Measurements from ENCODE around the gene INPP5D.
"Not testable (repeated sequence)": the region's sequence is repeated elsewhere in the genome, so short reads cannot be mapped to it uniquely, and the experiment has no call there.

The INPP5D gene

DNA sequence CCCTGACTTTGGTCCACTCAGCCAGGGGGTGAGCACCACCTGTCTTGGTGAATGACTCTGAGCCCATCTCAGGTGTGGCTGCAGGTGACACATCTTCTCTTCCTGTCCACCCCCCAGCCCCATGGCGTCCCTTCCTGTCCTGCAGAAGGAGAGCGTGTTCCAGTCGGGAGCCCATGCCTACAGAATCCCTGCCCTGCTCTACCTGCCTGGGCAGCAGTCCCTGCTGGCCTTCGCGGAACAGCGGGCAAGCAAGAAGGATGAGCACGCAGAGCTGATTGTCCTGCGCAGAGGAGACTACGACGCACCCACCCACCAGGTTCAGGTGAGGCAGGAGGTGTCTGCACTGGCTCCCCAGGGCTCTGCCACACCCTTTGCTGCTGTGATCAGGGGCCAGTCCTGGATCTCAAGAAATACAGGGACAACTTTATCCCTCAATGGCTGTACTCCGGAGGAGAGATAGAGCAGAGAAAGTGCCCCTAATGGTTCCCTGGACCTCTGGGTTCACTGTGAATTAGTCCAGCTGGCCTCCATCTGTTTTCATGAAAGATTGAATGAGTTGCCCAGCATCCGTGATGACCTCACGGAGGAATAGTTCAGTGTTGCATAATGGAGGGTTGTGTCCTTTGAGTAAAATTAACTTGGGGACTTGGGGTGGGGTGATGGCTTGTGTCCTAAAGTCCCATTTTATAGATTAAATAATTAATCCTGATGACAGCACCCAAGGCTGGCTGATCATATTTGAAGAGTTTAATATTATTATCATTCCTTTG is 27.4 kb upstream of the INPP5D start, which contains the start of gene NEU2:
NEU2 (plus strand) TSS at position 122 of the 770 bp plus-strand sequence; CDS start at position 122, 0 bp downstream.
- peak; percentile 31 for DNase-seq (ENCODE audit: low read depth)

DNA sequence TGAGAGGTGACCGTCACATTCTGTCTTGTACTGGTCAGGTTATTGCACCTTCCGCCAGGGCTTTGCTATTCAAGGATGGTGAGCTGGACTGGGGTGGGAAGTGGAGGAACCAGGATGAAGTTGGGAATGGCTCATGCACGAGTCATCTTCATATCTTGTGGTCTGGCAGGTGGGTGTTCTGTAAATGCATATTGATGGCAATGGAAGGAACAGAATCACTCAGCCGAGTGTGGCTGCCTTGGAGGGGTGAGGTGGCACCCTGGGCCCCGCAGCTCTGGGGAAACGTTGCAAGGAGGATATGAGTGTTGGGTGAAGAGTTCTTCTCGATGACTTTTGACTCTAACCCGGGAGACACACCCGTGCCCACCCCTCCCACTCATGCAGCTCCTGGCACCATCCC is 26.5 kb upstream of the INPP5D start:
- no peak for DNase-seq (ENCODE audit: low read depth)

DNA sequence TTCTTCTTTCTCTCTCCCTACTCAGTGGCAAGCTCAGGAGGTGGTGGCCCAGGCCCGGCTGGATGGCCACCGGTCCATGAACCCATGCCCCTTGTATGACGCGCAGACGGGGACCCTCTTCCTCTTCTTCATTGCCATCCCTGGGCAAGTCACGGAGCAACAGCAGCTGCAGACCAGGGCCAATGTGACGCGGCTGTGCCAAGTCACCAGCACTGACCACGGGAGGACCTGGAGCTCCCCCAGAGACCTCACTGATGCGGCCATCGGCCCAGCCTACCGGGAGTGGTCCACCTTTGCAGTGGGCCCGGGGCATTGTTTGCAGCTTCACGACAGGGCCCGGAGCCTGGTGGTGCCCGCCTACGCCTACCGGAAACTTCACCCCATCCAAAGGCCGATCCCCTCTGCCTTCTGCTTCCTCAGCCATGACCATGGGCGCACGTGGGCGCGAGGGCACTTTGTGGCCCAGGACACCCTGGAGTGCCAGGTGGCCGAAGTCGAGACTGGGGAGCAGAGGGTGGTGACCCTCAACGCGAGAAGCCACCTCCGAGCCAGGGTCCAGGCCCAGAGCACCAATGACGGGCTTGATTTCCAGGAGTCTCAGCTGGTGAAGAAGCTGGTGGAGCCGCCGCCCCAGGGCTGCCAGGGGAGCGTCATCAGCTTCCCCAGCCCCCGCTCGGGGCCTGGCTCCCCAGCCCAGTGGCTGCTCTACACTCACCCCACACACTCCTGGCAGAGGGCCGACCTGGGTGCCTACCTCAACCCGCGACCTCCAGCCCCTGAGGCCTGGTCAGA is 25.9 kb upstream of the INPP5D start:
- DNase-seq (ENCODE audit: low read depth) = no peak

DNA sequence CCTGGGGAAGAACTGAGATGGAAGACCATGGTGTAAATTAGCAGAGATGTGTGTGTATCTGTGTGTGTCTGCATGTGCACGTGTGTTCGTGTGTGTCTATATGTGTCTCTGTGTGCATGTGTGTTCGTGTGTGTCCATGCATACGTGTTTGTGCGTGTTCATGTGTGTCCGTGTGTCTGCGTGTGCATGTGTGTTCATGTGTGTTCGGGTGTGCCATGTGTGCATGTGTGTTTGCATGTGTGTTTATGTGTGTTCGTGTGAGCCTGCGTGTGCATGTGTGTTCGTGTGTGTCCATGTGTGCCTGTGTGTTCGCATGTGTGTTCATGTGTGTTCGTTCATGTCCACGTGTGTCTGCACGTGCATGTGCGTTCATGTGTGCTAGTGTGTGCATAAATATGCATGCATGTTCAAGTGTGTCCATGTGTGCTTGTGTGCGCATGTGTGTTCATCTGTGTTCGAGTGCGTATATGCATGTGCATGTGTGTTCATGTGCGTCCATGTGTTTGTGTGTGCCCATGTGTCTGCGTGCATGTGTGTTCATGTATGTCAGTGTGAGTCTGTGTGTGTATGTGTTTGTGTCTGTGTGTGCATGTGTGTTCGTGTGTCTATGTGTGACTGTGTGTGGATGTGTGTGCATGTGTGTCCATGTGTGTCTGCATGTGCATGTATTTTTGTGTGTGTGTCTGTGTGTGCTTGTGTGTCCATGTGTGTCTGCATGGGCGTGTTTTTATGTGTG is 24.5 kb upstream of the INPP5D start:
- no peak for DNase-seq (ENCODE audit: low read depth)

DNA sequence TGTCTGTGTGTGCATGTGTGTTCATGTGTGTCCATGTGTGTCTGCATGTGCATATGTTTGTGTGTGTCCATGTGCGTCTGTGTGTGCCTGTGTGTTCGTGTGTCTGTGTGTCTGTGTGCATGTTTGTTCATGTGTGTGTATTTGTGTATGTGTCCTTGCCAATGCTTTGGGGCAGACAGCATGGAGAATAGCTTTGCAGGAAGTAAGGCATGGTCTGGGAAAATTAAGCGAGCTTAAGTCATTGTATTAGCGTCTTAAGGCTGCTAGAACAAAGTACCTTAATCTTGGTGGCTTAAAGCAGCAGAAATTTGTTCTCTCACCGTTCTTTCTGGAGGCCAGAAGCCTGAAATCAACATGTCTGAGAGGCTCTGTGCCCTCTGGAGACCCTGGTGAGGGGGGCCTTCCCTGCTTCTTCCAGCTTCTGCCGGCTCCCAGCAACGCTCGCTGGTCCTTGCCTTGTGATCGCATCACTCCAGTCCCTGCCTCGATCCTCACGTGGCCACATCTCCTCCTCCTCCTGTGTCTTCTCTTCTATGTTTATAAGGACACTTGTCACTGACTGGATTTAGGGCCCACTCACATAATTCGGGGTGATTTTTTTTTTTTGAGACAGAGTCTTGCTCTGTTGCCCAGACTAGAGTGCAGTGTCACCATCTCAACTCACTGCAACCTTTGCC is 23.8 kb upstream of the INPP5D start:
- no peak for DNase-seq (ENCODE audit: low read depth)

DNA sequence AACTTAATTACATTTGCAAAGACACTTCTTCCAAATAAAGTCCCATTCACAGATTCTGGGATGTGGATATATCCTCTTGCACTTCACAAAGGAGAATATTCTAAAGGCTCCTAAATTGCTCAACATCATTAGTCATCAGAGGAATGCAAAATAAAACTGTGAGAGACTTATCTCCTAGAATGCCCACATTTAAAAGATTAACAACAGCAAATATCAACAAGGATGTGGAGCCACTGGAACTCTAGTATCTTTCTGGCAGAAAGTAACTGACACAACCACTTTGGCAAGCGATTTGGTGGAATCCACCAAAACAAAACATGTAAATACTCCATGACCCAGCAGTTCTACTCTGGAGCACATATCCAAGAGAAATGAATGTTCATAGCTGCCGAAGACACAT is 23.1 kb upstream of the INPP5D start:
- peak; percentile 41 for DNase-seq (ENCODE audit: low read depth)

DNA sequence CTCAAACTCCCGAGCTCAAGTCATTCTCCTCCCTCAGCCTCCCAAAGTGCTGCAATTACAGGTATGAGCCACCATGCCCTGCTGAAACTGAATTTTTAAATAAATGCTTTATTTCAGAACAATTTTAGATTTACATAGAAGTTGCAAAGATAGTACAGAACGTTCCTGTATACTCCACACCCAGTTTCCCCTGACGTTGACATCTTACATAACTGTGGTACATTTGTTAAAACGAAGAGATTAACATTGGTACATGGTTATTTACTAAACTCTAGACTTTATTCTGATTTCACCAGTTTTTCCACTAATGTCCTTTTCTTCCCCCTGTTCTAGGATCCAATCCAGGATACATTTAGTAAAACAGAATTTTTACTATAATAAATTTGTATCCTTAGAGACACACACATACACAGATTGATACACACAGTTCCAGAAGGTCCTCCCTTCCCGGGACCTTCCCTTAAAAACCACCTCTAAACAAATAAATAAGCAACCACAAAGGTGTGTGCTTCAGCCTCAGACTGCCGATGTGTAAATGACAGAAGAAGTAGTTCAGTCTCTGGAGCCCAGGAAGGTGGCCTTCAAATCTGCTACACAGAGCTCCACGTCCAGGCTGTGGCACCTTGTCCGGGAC is 20.8 kb upstream of the INPP5D start:
- no peak for DNase-seq (ENCODE audit: low read depth)

DNA sequence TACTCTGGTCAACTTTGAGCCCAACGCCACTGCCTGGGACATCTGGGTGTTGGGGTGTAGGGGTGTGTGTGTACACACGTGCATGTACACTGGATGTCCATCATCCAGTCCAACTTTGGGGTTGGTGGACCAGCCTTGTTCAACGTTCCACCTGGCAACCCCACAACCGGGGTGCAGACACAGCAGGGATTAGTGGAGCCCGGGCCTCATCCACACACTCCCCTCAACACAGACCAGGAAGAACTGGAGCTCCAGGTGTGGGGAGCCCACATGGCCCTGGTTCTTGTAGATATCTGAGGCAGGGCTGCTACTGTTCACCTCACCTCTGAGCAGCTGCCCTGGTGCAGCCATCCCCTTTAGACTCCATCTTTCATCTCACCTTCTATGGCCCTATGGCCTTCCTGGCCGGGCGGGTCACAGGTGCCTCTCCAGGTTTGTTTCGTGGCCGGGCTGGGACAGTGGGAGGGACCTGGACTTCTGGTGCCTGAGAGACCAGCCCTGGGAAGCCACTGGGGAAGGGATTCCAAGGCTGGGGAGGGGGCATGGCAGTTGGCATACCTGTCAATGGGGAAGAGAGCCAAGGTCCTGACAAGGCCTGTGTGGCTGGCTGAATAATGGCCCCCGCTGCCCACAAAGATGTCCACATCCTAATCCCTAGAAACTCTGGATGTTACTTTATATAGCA is 20.2 kb upstream of the INPP5D start:
- no peak for DNase-seq (ENCODE audit: low read depth)

DNA sequence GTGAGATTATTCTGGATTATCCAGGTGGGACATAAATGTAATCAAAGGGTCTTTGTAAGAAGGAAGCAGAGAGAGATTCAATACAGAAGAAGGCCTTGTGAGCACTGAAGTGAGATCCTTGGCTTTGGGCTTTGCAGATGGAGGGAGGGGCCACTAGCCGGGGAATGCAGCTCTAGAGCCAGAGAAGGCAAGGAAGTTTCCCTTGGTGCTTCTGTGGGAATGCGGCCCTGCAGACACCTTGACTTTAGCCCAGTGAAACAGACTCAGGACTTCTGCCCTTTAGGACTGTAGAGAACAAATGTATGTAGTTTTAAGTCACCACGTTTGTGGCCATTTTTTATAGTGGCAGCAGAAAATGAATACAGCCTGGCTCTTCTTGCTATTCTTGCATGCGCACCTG is 19.6 kb upstream of the INPP5D start:
- DNase-seq (ENCODE audit: low read depth) = no peak

DNA sequence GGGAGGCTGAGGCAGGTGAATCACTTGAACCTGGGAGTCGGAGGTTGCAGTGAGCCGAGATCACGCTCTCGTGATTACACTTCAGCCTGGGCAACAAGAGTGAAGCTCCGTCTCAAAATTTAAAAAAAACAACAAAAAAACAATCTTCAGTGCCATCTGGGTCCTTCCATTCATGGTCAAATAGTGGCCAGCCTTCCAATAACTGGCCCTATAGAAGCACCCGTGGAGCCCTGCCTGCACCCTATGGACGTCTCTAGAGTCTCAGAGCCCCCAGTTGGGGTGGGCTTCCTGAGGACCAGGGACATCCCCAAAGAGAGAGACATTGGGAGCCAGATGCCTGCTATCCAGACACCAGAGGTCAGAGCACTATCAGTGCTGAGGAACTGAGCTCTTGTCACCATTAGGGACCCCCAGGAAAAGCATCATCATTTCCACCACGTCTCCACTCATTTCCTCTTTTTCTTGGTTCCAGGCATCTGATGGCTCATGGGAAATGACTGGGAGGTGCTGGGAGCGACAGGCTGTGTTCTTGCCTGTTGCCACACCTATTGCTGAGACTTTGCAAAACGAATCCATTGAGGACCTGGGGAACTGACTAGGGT is 18.3 kb upstream of the INPP5D start:
- DNase-seq (ENCODE audit: low read depth) = no peak

DNA sequence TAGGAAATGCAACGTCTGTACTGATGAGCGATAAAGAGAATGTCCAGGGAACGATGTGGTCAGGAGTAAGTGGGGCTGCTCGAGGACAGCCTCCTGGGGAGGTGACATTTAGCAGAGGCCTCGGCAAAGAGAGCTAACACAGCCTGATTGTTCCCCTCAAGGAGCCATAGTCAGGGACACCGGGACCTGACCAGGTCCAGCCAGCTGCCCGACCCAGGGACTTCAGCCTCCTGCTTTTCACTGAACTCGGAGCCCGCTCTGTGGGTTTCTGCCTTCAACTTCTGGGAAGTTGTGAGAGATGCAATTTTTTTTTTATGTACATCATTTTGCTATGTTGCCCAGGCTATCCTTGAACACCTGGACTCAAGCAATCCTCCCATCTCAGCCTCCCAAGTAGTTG is 17.6 kb upstream of the INPP5D start:
- no peak for DNase-seq (ENCODE audit: low read depth)

DNA sequence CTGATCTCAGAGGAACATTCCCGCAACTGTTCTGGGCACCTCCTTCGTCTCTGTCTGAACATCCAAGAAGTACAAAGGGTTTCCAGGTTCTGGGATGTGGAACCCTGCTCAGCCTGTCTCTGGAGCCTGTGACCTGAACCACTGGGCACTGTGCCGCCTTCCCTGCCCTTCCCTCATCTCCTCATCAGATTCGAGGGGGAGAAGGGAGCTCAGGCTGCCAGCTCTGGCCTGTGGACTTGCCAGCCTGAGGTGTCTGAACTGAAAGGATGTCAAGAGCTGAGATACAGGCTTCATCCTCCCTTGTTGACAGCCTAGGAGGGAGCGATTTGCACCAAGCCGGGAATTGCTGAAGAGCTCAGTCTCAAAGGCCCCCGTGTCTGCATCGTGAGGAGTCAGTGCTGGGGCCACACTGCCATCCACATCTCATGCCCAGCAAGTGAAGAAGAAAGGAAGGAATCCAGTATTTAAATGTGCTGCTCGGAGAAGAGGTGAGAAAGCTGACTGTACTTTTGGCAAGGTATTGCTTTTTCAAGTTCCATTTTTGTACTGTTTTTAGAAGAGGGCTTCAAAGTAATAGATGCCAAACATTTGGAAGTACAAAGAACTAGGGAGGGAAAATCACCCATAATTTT is 15.1 kb upstream of the INPP5D start:
- no peak for DNase-seq (ENCODE audit: low read depth)

DNA sequence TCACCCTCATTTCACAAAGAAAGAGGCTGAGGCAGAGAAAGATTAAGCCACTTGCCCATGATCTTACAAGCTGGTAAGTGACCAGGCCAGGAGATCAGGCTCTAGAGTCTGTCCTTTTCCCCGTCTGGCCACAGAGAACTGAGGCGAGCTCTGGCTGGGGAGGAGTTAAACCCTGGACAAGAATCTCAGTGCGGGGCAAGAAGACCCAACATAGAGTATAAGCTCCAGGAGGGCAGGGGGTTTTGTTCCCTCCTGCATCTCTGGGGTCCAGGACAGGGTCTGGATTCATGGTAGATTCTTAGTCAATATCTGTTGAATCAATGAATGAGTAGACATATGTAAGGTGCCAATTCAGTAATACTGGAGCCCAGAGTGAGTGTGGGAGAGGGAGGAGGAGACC is 12.9 kb upstream of the INPP5D start:
- no peak for DNase-seq (ENCODE audit: low read depth)

DNA sequence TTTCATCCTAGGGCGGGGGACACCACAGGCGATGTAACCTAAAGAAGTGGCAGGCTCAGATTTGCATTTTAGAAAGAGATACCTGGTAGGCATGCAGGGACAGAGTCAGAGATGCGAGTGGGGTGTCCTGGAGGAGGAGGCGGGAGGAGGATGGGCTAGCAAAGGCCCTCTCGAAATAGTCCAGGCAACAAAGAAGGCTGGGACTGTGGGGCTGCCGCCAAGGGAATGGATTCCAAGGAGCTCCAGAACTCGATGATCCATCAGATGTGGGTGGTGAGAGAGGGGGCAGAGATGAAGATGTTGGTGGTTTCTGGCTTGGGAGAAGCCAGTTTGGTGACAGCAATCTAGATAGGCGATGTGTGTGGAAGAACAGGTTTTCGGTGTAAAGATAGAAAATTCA is 12.5 kb upstream of the INPP5D start:
- DNase-seq (ENCODE audit: low read depth) = no peak

DNA sequence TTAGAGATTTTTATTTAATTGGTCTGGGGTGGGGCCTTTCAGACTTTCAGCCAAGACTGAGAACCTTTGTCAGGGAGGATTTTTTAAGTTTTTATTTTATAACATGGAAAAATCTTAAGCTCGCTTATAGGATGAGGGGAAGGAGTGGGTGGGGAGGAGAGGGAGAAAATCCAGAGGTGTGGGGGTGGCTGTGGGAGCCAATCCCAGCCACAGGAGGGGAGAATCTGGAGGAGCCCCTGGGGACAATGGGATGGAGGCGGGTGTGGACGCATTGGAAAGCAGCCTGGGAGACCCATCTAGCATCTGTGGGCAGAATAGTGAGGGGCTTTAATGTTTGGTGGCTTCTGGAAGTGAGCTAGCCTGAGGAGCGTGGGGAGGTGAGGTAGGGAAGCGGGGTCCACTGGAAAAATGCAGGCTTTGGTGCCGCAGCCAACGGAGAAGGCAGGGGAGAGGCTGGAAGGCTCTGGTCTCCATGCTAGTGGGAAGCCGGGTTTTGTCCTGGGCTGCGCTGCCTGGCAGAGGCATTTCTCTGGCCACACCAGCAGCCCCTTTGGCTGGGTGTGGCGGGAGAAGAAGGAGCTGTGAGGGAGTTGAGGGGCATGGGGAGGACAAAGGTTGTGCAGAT is 11.5 kb upstream of the INPP5D start:
- DNase-seq (ENCODE audit: low read depth) = no peak

DNA sequence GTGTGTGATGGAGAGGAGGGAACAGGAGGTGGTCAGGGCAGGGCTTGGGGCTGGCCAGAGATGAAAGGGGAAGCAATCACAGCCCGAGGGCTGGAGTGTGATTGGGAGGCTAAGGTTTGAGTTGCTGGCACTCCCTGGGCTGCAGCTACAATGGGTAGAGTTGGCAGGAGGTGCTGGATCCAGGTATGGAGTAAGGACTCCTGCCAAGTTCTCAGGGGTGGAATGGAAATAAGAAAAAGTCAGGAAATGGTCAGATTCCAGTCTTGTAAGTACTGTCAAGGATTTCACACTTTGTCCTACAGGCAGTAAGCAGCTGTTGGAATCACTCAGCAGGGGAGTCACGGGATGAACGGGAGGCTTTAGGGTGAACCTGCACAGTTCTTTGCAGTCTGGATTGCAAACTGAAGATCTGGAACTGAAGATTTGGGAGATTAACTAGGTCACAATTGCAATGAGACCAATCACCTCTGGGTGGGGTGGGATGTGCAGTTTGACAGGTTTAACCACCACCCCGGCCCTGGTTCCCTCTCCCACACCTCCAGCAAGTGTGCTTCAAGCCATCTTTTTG is 10.9 kb upstream of the INPP5D start:
- DNase-seq (ENCODE audit: low read depth) = no peak

DNA sequence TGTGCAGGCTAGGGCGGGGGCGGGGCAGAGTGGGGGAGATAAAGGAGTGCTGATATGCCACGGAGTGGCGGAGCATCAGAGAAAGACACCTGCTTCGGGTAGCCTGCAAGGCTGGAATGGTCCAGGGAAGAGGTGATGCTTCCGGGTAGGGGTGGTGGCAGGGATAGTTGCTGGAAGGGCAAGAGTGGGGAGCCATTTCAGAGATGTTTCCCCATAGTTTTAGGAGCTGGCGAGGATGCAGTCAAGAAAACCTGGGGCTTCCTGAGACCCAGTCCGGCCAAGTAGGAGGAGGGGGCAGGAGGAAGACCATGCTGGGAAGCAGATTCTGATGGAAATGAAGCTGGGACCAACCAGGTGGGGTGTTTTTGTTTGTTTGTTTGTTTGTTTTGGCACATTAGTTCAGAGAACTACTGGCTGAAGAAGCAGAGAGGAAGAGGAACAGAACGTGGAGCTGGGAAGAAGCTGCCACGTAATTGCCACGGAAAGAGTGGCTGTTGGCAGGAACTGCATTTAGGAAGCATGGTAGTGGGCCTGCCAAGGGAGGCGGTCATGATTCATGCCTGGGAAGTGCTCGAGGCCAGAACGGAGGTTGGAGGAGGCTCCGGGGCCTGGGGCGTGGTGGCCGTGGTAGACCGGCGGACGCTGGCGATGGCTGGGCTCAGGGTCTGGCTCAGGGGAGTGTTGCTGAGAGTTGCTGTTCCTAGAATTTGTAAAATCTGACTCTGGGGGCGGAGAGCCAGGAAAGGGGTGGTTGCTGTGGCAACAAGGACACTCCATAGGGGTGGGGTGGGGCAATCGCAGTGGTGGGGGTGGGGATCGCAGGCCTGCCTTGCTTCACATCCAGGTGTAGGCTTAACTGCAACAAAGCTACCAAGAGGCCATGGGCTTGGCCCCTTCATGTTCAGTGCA is 8.6 kb upstream of the INPP5D start:
- peak; percentile 48 for DNase-seq (ENCODE audit: low read depth)

DNA sequence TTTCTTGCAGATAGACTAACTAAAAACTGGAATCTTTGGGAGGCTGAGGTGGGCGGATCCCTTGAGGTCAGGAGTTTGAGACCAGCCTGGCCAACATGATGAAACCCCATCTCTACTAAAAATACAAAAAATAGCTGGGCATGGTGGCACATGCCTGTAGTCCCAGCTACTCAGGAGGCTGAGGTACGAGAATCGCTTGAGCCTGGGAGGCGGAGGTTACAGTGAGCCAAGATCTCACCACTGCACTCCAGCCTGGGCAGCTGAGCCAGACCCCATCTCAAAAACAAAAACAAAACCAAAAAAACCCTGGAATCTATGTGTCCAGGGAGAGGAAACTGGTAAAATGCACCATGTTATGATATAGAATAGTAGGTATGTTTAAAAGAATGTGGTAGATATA is 7.6 kb upstream of the INPP5D start:
- DNase-seq (ENCODE audit: low read depth) = not testable (repeated sequence)
